ENCODE data around the gene PAPLN. TPM values are rescaled to one million over a fixed set of nuclear protein-coding genes. Genes with fewer than 3 reads are reported as not detected.

The PAPLN gene
- total RNA-seq, 2 donors from 2014 or later, result 5.1 to 6.7 TPM

DNA sequence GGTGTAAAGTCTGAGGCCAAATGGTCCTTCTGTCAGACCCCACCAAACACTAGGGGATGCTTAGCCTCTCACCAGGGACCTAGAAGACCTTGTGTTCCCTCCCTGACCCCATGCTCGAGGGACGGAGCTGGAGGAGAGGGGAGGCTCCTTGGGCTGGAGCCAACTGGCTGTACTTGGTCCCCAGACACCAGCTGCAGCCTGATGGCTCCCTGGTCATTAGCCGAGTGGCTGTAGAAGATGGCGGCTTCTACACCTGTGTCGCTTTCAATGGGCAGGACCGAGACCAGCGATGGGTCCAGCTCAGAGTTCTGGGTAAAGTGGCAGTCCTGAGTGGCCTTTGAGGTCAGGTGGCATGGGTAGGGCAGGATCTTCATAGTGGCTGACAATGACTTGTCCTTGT is 29.0 kb downstream of the PAPLN start:
- H3K27ac ChIP-seq, result no peak overlapping the region
- no peak overlapping the region for H3K4me3 ChIP-seq
- DNase-seq (ENCODE audit: low spot score), result no peak
- H3K36me3 ChIP-seq, result no peaks in the 10 kb centered on the region
- H3K27me3 ChIP-seq, result no peaks in the 10 kb centered on the region
- H3K9me3 ChIP-seq, result no peaks in the 10 kb centered on the region
- TF ChIP-seq, protein P1, sequence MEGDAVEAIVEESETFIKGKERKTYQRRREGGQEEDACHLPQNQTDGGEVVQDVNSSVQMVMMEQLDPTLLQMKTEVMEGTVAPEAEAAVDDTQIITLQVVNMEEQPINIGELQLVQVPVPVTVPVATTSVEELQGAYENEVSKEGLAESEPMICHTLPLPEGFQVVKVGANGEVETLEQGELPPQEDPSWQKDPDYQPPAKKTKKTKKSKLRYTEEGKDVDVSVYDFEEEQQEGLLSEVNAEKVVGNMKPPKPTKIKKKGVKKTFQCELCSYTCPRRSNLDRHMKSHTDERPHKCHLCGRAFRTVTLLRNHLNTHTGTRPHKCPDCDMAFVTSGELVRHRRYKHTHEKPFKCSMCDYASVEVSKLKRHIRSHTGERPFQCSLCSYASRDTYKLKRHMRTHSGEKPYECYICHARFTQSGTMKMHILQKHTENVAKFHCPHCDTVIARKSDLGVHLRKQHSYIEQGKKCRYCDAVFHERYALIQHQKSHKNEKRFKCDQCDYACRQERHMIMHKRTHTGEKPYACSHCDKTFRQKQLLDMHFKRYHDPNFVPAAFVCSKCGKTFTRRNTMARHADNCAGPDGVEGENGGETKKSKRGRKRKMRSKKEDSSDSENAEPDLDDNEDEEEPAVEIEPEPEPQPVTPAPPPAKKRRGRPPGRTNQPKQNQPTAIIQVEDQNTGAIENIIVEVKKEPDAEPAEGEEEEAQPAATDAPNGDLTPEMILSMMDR (IDR thresholded peaks at IDR 0.05), result no peak
- peaks cover 0 to 13% of the 10 kb centered on the region in 2 donors for H3K4me1 ChIP-seq

DNA sequence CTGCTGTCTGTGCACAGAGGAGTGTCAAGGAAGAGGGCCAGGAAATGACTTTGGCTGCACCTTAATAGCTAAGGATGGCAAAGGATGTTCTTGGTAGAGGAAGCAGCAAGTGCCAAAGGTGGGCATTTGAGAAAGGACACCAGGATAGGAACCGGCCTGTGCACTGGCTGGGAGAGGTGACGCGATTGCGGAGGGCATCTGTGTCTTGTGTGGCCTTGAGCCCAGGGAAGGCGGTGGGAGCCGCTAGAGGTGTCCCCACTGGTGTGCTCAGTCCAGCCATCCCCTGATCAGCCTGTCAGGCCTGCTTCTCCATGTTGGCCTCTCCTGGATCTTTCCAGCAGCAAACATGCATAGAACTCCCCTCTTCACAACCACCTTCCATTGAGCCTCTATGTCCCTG is 30.2 kb downstream of the PAPLN start:
- TF ChIP-seq, protein P1 (IDR thresholded peaks at IDR 0.05), result no peak
- H3K4me1 ChIP-seq, result peaks cover 0 to 13% of the 10 kb centered on the region in 2 donors
- no peaks in the 10 kb centered on the region for H3K27me3 ChIP-seq
- DNase-seq (ENCODE audit: low spot score), result no peak
- no peak overlapping the region for H3K27ac ChIP-seq
- H3K4me3 ChIP-seq, result no peak overlapping the region
- H3K36me3 ChIP-seq, result no peaks in the 10 kb centered on the region
- no peaks in the 10 kb centered on the region for H3K9me3 ChIP-seq

DNA sequence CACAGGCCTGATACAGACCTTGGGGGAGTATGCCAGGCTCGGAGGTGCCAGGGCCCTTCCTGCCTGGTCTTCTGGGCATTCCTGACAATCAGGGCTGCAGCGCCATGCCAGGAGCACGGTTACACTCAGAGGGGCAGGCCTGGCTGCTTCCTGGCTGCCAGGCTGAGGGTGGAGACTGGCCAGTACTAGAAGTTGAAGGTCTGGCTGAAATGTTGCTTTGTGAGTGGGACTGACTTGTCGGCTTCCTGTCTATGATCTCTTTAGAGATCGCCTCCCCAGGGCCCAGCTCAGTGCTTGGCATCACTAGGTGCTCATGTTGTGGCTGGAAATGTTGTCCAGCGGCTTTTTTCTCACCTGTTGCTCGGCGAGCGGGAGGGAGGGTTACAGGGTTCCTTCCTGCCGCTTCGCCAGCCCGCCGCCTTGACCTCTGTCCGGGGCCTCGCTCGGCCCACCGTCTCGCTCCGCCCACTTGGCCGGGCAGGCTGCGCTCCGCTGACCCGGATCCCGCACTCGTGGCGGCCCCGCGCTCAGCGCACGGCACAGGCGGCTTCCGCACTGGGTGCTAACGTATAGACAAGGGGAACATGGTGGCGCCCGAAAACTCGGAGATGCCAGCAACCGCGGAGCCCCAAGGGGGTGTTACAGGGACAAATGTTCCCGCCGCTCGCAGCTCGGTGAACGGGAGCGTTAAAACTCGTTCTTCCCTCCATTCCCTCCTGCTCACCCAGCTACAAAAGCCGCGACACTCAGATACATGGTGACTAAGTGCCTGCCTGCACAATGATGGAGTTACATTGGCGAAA is 32.6 kb downstream of the PAPLN start:
- DNase-seq (ENCODE audit: low spot score), result peak; percentile 66
- Histone ChIP-seq H3K4me1 (peaks cover 0 to 13% of the 10 kb centered on the region in 2 donors), H3K27ac (peak overlapping the region in 1 of 2 donors; percentile 28), H3K4me3 (peak overlapping the region; percentile 41 to 52), H3K27me3 (no peaks in the 10 kb centered on the region), H3K9me3 (no peaks in the 10 kb centered on the region), H3K36me3 (peaks cover 9% of the 10 kb centered on the region)
- TF ChIP-seq, protein P1 (IDR thresholded peaks at IDR 0.05), result no peak

DNA sequence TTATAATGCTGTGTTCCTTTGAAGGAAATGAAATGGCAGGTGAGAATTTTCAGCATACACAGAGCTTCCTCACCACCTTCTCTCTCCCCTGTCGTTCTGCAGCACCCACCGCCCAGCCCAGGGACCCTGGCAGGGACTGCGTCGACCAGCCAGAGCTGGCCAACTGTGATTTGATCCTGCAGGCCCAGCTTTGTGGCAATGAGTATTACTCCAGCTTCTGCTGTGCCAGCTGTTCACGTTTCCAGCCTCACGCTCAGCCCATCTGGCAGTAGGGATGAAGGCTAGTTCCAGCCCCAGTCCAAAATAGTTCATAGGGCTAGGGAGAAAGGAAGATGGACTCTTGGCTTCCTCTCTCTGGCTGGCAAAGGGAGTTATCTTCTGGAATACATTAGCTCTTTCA is 35.1 kb downstream of the PAPLN start:
- Histone ChIP-seq H3K27ac (no peak overlapping the region), H3K27me3 (no peaks in the 10 kb centered on the region), H3K4me1 (peaks cover 0 to 13% of the 10 kb centered on the region in 2 donors), H3K9me3 (no peaks in the 10 kb centered on the region), H3K36me3 (peaks cover 25% of the 10 kb centered on the region), H3K4me3 (no peak overlapping the region)
- peak; percentile 42 for DNase-seq (ENCODE audit: low spot score)
- TF ChIP-seq, protein P1 (IDR thresholded peaks at IDR 0.05), result no peak

DNA sequence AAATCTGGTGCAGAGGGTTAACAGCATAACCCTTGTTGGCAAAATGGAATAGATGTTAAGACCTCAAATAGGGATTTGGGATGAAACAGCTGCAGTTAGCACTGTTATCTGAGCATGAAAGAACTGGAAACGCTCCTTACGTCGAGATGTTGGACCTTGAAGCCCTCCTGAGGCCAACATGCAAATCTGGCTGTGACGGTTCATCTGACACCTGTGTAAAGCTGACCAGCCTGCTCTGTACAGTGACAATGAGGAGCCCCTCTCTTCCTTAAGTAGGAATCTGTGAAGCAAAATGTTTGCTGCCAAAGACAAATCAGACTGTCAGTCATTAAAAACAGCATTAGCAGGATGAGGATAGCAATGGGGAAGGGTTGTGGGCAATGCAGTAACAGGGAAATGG is 36.5 kb downstream of the PAPLN start:
- Histone ChIP-seq H3K27ac (no peak overlapping the region), H3K4me3 (no peak overlapping the region), H3K36me3 (peaks cover 29% of the 10 kb centered on the region), H3K4me1 (peaks cover 0 to 13% of the 10 kb centered on the region in 2 donors), H3K9me3 (no peaks in the 10 kb centered on the region), H3K27me3 (no peaks in the 10 kb centered on the region)
- TF ChIP-seq, protein P1 (IDR thresholded peaks at IDR 0.05), result no peak
- DNase-seq (ENCODE audit: low spot score), result no peak
